Stimulated activated naive CD4-positive, alpha-beta T cell (primary cell): ENCODE results near the gene PDXK.

Experiments used
- DNase-seq, 6 experiments: peaks; one replicate each; lab custom pipeline; 2025; lab: John Stamatoyannopoulos, UW

The PDXK gene

GRCh38 chr21:43782431-43783097 is 63.6 kb downstream of the PDXK start:
- DNase-seq: no peak

GRCh38 chr21:43783098-43783700 is 64.3 kb downstream of the PDXK start:
- DNase-seq: no peak

DNA sequence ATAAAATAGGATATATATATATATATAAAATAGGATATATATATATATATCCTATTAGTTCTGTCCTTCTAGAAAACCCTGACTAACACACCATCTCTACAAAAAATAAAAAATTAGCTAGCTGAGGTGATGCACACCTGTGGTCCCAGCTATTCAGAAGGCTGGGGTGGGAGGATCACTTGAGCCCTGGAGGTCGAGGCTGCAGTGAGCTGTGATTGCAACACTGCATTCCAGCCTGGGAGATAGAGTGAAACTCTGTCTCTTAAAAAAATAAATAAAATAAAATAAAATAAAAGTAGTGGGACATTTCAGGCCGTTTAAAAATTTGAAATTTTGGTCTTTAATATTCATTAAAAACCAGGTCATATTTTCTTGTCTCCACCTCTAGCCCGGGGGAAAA is 66.2 kb downstream of the PDXK start:
- DNase-seq: no peak

DNA sequence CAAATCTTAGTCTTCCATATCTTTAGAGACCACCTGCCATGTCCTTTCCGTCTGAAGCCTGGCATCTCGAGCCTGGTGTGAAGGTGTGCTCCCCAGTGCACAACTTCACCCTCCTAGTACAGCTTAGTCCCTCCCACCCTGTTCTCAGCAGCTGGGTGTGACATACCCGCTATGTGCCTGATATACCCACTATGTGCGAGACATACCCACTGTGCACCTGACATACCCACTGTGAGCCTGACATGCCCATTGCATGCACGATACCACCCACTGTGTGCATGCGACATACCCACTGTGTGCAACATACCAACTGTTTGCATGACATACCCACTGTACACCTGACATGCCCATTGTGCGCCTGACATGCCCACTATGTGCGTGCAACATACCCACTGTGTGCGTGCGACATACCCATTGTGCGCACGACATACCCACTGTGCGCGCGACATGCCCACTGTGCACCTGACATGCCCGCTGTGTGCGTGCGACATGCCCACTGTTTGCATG is 67.4 kb downstream of the PDXK start:
- DNase-seq: no peak

GRCh38 chr21:43786807-43787440 is 68.0 kb downstream of the PDXK start:
- no peak for DNase-seq

DNA sequence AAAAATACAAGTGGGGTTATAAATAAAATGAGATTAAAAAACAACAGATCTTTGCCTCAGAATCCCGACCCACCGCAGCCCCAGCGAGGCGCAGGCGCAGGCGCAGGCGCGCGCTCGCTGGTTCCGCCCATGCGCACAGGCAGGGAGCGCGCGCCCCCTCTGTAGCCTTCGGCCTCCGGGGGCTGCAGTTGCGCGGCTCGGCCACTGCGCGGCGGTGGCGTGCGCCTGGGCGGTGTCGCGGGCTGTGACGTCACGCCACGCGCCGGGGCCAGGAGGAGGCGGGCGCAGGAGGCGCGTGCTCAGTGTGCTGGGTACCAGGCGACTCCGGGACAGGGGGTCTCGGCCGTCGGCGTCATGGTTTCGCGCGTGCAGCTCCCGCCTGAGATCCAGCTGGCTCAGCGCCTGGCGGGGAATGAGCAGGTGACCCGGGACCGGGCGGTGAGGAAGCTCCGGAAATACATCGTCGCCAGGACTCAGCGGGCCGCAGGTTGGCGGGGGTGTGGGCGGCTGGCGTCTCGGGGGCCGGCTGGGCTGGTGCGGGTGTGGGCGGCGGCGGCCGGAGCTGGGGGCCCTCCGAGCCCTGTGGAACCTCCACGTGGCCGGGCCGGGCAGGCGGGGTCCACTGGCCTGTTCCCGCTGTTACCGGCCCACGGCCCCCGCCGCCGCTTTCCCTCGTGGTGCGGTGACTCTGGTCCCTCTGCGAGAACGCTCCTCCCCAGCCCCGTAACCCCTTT is 70.5 kb downstream of the PDXK start, which contains the start of gene RRP1:
TSS of gene RRP1 (plus strand) at position 302 of the 734 bp plus-strand sequence. CDS start at position 355, 53 bp downstream.
- DNase-seq: peak; percentile 89 to 97 (median 90)

- DNase-seq: no peak
These were observed 71.1 kb downstream of the PDXK start for GRCh38 chr21:43790010-43790524.

GRCh38 chr21:43792406-43792805 is 73.5 kb downstream of the PDXK start:
- no peak for DNase-seq

DNA sequence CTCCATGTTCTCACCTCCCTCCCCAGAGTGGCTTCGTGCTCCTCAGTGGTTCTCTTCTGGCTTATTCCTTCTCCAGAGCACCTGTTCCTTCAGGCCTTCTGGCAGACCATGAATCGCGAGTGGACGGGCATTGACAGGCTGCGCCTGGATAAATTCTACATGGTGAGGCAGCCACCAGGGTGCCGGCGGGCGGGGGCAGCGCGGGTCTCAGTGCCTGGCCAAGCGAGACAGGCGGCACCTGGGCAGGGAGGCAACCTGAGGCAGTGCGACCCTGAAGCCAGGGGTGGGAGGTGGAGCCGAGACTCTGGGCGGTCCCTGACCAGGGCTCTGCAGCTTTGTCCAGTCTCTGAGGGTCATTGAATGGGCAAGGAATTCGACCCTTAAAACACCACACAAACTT is 74.3 kb downstream of the PDXK start:
- no peak for DNase-seq

GRCh38 chr21:43794311-43794710 is 75.4 kb downstream of the PDXK start:
- no peak for DNase-seq

- no peak for DNase-seq
These were observed 75.9 kb downstream of the PDXK start for GRCh38 chr21:43794857-43795256.

DNA sequence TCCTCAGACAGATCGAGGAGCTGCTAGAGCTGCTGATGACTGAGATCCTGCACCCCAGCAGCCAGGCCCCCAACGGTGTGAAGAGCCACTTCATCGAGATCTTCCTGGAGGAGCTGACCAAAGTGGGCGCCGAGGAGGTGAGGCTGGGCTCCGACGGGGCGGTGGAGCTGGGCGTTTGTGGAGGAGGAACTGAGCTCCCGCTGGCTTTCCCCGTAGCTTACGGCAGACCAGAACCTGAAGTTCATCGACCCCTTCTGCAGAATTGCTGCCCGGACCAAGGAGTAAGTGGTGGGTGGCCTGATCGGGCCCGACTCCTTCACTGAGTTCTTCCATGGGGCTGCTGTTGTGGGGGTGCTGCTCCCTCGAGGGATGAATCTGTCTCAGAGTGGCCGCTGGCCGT is 78.5 kb downstream of the PDXK start:
- DNase-seq: no peak

DNA sequence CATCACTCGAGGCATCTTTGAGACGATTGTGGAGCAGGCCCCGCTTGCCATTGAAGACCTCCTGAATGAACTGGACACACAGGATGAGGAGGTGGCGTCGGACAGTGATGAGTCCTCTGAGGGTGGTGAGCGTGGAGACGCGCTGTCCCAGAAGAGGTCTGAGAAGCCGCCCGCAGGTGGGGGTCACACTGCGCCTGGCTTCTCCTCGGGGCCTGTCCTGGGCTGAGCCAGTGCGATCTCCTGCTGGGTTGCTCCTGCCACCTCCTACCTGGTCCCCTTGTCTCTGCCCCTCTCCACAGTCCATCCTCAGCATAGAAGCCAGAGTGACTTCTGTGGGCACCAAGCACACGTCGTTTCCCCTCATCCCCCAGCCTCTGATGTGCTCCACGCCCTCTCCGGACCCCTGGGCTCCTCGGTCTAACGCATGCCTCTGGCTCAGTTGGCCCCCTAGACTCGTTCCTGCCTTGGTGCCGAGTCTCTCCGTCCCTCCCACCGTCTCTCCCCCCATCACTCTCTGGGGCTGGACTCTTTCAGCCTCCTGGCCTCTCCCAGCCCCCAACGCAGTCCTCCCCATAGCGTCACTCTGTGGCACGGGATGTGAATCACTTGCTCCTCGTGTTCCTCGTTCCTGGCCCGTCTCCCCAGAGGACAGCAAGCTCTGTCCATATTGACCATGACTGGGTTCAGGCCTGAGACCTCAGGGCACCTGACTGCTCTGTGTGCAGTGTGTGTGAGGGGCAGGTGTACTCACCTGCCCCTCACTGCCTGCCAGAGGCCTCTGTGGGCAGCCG is 79.2 kb downstream of the PDXK start:
- DNase-seq: no peak

DNA sequence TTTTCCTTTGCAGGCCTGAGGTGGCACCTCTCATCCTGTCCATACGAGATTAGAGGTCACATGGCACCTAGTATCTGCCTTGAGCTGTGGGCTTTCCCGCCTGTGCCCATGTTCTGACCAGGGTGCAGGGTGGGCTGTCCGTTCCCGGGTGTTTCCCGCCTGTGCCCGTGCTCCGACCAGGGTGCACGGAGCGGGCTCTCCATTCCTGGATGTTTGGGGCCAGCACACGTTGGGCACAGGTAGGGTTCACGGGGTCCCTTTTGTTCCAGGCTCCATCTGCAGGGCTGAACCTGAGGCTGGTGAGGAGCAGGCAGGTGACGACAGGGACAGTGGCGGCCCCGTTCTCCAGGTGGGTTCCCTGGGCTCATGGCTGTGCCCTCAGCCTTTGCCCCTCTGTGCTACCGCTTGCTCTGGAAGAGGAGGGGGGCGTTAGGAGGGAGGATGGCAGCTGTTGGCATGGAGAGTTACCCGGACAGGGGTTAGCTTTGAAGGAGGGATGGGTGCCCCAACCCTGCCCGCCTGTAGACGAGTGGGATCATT is 80.4 kb downstream of the PDXK start:
- DNase-seq: no peak

DNA sequence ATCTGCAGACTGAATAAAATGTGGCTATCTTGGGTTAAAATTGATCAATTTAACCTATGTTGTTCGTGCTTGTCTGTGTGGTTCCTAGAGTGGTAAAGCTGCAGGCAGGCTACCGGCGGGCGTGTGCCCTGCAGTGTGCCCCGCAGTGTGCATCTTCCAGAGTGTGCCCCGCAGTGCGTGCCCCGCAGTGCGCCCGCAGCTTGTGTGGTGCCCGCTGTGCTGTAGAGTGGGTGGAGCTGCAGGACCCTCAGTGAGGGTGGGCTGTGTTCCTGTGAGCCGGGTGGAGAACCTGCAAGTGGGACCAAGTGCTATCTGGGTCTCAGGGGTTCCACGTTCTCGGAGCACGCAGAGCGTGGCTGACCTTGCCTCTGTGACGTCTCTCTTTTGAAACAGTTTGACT is 81.2 kb downstream of the PDXK start:
- no peak for DNase-seq

DNA sequence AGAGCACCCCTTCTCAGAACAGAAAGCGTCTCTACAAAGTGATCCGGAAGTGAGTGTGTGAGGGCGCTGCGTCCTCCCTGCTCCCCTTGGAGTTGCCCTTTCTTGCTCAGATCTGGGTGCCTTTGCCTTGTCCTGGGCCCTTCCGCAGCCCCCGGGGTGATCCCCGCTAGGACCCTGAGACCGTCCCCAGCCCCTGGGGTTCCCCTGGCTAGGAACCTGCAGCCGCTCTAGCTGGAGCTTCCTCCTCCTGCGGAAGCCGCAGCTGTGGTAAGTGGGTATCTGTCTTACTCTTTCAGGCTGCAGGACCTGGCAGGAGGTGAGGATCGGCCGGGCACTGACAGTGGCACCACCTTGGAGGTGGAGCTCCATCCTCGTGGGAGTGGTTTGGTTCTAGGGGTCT is 81.6 kb downstream of the PDXK start:
- DNase-seq: no peak

DNA sequence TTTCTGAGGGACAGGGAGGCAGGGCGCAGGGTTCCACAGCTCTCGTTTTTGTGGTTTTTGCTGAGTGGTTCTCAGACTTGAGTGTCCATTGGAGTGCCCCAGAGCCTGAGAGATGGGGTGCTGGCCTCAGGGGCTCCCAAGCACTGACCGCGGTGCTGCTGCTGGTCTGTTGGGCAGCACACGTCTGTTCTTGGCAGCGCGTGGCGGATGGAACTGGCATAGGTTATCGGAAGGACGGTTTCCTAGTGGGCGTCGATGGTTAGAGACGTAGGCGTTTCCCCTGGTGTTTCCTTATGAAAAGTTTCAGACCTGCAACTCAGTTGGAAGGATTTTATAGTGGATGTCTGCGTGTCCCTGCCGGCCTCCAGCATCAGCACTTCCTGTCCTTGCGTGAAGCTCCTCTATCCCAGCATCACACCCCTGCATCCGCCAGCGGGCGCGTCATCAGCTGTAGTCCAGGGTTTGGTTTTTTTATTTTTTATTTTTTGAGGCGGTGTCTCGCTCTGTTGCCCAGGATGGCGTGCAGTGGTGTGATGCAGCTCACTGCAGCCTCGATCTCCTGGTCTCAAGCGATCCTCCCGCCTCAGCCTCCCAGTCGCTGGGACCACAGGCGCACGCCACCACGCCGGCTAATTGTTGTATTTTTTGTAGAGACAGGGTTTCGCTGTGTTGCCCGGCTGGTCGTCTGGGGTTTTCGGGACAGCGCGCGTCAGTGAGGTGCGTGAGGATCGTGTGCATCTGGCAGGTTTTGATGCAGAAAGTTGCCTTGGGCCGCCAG is 82.3 kb downstream of the PDXK start:
- no peak for DNase-seq

DNA sequence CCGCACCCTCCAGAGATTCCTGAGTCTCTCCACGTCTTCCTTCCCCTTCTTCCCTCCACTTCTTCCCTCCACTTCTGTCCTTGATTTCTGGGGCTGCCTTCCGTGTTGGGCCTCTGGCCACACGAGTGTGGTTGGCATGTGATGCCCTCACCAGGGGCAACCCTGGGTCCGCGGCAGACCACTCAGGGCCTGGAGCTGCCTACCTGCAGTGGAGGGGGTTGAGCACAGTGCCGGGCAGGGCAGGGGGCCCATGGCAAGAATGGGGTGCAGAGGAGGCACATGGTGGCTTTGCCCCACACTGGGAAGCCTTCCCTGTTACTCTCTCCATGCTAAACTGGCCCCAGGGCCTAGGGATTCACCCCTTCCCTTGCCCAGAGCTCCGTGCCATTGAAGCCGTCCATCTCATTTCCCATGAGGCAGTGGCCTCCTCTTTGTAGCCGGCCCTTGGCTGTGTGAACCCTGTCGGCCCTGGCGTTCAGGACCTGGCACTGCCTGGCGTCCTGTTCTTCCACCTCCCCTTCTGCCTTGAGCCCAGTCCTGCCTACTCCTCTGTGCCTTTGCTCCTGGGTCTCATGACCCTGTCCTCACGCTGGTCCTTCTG is 83.9 kb downstream of the PDXK start:
- DNase-seq: no peak

DNA sequence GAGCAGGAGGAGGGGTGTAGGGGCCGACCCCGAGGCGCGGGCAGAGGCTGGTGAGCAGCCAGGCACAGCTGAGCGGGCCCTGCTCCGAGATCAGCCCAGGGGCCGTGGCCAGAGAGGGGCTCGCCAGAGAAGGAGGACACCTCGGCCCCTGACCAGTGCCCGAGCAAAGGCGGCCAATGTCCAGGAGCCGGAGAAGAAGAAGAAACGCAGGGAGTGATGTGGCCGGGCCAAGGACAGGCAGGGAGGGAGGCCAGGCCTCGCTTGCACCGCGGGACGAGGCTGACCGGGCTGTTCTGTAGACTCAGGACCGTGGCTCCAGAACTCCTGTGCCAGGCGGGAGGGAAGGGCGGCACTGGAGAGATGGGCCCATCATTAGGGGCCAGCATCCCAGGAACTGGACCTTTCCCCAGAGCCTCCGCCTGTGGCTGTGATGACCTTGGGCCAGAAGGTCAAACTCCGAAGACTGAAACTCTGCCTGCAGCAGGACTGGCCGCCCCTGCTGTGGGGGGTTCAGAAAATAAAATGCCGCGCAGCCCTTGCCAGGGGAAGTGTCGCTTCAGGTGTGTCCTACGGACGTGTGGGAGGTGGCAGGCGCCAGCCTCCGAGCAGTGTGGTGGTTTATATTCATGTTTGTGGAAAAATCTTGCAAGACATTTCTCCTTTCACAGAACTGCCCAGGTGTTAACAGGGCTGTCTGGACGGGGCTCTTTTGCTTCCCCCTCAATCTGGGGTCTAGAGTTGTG is 84.8 kb downstream of the PDXK start:
- no peak for DNase-seq
